IMR-90 (cell line): ENCODE measurements around the gene EXOC2. TPM values are rescaled to one million over a fixed set of nuclear protein-coding genes. Genes with fewer than 3 reads are reported as not detected.

Experiments used
- ATAC-seq: fragments of 200-7000 bp; cut with Tn5 transposase; 2 replicates; pipeline ENCODE4 v1.9.1; 2020; ENCODE audit warnings: low read depth, mild to moderate bottlenecking, moderate library complexity
- BruUV-seq: library from RNA; stranded (reverse); fragments of 400-500 nt; replicated peaks from 2 replicates; lab custom pipeline; 2021; lab: Mats Ljungman, UMichigan
- CTCF ChIA-PET: fragments of 300-600 bp; formaldehyde crosslinking; extraction: SDS; loops from one replicate; lab custom pipeline; 2021; ENCODE audit warnings: antibody characterized with exemption; lab: Yijun Ruan, JAX
- POLR2A ChIA-PET: fragments of 300-600 bp; sonication (Branson Sonifier 250); formaldehyde crosslinking; loops from one replicate; lab custom pipeline; 2022; ENCODE audit warnings: antibody characterized with exemption; ENCODE audit not compliant: unreplicated experiment; lab: Charles Lee
- DNase-seq: peaks from one replicate; pipeline ENCODE4 v3.0.0; 2013
- H2AFZ ChIP-seq: replicated peaks from 2 replicates; pipeline ENCODE3; 2013; ENCODE audit warnings: low read length, mild to moderate bottlenecking; ENCODE audit not compliant: poor library complexity
- H2AK5ac ChIP-seq: 2 replicates; pipeline ENCODE4 v1.6.1; 2013; ENCODE audit warnings: low read depth, low read length, inconsistent platforms
- H2AK9ac ChIP-seq: replicated peaks from 2 replicates; pipeline ENCODE3; 2013; ENCODE audit warnings: mild to moderate bottlenecking, low read depth, low read length, moderate library complexity; ENCODE audit not compliant: poor library complexity
- H2BK120ac ChIP-seq: 2 replicates; pipeline ENCODE4 v1.6.1; 2013; ENCODE audit warnings: low read depth, low read length, inconsistent platforms
- H2BK15ac ChIP-seq: 3 replicates; pipeline ENCODE4 v1.6.1; 2013; ENCODE audit warnings: low read depth, low read length, inconsistent platforms
- H2BK20ac ChIP-seq: 2 replicates; pipeline ENCODE4 v1.6.1; 2013; ENCODE audit warnings: low read depth, mild to moderate bottlenecking, inconsistent platforms, low read length, moderate library complexity
- H2BK5ac ChIP-seq: 2 replicates; pipeline ENCODE4 v1.6.1; 2013; ENCODE audit warnings: mild to moderate bottlenecking, low read depth, low read length, inconsistent platforms; ENCODE audit not compliant: poor library complexity, severe bottlenecking
- H3K14ac ChIP-seq: replicated peaks from 2 replicates; pipeline ENCODE4 v1.6.1; 2013; ENCODE audit warnings: low read depth, low read length, inconsistent platforms
- H3K18ac ChIP-seq: 2 replicates; pipeline ENCODE4 v1.6.1; 2013; ENCODE audit warnings: low read depth, low read length, control low read depth
- H3K23ac ChIP-seq: 2 replicates; pipeline ENCODE4 v1.6.1; 2013; ENCODE audit warnings: low read depth, low read length, inconsistent platforms
- H3K27ac ChIP-seq: 2 replicates; pipeline ENCODE4 v1.5.1; 2013; ENCODE audit warnings: mild to moderate bottlenecking, control low read depth, low read length; ENCODE audit not compliant: insufficient read depth
- H3K27me3 ChIP-seq: 2 replicates; pipeline ENCODE4 v1.6.1; 2013; ENCODE audit warnings: low read length; ENCODE audit not compliant: control insufficient read depth, insufficient read depth
- H3K36me3 ChIP-seq: 2 replicates; pipeline ENCODE4 v1.6.1; 2013; ENCODE audit warnings: low read length, mixed read lengths; ENCODE audit not compliant: control insufficient read depth, insufficient read depth
- H3K4ac ChIP-seq: 2 replicates; pipeline ENCODE4 v1.6.1; 2013; ENCODE audit warnings: low read depth, low read length, inconsistent platforms
- H3K4me1 ChIP-seq: 2 replicates; pipeline ENCODE4 v1.6.1; 2013; ENCODE audit warnings: low read length, mixed read lengths; ENCODE audit not compliant: control insufficient read depth, insufficient read depth
- H3K4me2 ChIP-seq: 2 replicates; pipeline ENCODE4 v1.6.1; 2013; ENCODE audit warnings: low read depth, mild to moderate bottlenecking, control low read depth, low read length, moderate library complexity
- H3K4me3 ChIP-seq: 2 replicates; pipeline ENCODE4 v1.5.1; 2013; ENCODE audit warnings: low read depth, mild to moderate bottlenecking, control low read depth, low read length, moderate library complexity; ENCODE audit not compliant: insufficient read depth
- H3K56ac ChIP-seq: 2 replicates; pipeline ENCODE4 v1.6.1; 2013; ENCODE audit warnings: low read length, inconsistent platforms; ENCODE audit not compliant: insufficient read depth; ENCODE audit errors: extremely low read depth
- H3K79me1 ChIP-seq, 2 experiments: 2 replicates each; pipeline ENCODE4 v1.6.1; 2013; ENCODE audit warnings: low read length in 2 of 2, inconsistent platforms in 1 of 2, low read depth in 1 of 2
- H3K9ac ChIP-seq: 2 replicates; pipeline ENCODE4 v1.6.1; 2013; ENCODE audit warnings: low read depth, low read length, control low read depth
- H3K9me1 ChIP-seq: 2 replicates; pipeline ENCODE4 v1.6.1; 2013; ENCODE audit warnings: low read length, inconsistent platforms; ENCODE audit not compliant: insufficient read depth
- H3K9me3 ChIP-seq: 2 replicates; pipeline ENCODE4 v1.6.1; 2013; ENCODE audit warnings: low read length; ENCODE audit not compliant: control insufficient read depth, insufficient read depth
- H4K20me1 ChIP-seq: 2 replicates; pipeline ENCODE4 v1.6.1; 2013; ENCODE audit warnings: low read length, inconsistent platforms; ENCODE audit not compliant: insufficient read depth
- H4K5ac ChIP-seq: 2 replicates; pipeline ENCODE4 v1.6.1; 2013; ENCODE audit warnings: mild to moderate bottlenecking, low read depth, low read length, control low read depth
- H4K8ac ChIP-seq, 2 experiments: 2 replicates each; pipeline ENCODE4 v1.6.1; 2013; ENCODE audit warnings: low read depth in 2 of 2, low read length in 2 of 2, control low read depth in 1 of 2, inconsistent platforms in 1 of 2
- H4K91ac ChIP-seq: 2 replicates; pipeline ENCODE4 v1.6.1; 2013; ENCODE audit warnings: low read depth, low read length, inconsistent platforms; ENCODE audit not compliant: insufficient read depth
- BHLHE40 ChIP-seq: fragments of 150-350 bp; IDR thresholded peaks from 2 replicates; pipeline ENCODE4 v1.6.1; 2016; ENCODE audit warnings: mild to moderate bottlenecking, low read depth, low read length
- ELK1 ChIP-seq: fragments of 150-350 bp; IDR thresholded peaks from 2 replicates; pipeline ENCODE4 v1.6.1; 2016; ENCODE audit warnings: low read depth, mild to moderate bottlenecking, low read length, moderate library complexity, borderline replicate concordance
- FOS ChIP-seq: fragments of 150-350 bp; IDR thresholded peaks from 2 replicates; pipeline ENCODE4 v1.6.1; 2016; ENCODE audit warnings: low read depth, low read length
- MAFK ChIP-seq: IDR thresholded peaks from 2 replicates; pipeline ENCODE4 v1.6.1; 2012; ENCODE audit warnings: low read depth, low read length, improper control_type of control experiment
- MAZ ChIP-seq: IDR thresholded peaks from 2 replicates; pipeline ENCODE4 v1.6.1; 2012; ENCODE audit warnings: low read depth, mild to moderate bottlenecking, low read length, improper control_type of control experiment, moderate library complexity, borderline replicate concordance
- NFE2L2 ChIP-seq: fragments of 150-350 bp; IDR thresholded peaks from 2 replicates; pipeline ENCODE4 v1.6.1; 2016; ENCODE audit warnings: low read depth, mild to moderate bottlenecking, low read length
- POLR2A ChIP-seq: IDR thresholded peaks from 2 replicates; pipeline ENCODE4 v1.6.1; 2012; ENCODE audit warnings: mild to moderate bottlenecking, low read depth, low read length
- RAD21 ChIP-seq: IDR thresholded peaks from 2 replicates; pipeline ENCODE4 v1.6.1; 2012; ENCODE audit warnings: low read length, improper control_type of control experiment
- RCOR1 ChIP-seq: IDR thresholded peaks from 2 replicates; pipeline ENCODE4 v1.6.1; 2012; ENCODE audit warnings: mild to moderate bottlenecking, low read length, improper control_type of control experiment; ENCODE audit not compliant: insufficient replicate concordance
- RFX5 ChIP-seq: IDR thresholded peaks from 2 replicates; pipeline ENCODE4 v1.8.0; 2012; ENCODE audit warnings: low read depth, mild to moderate bottlenecking, low read length, moderate library complexity
- SMC3 ChIP-seq: fragments of 150-350 bp; IDR thresholded peaks from 2 replicates; pipeline ENCODE4 v1.6.1; 2016; ENCODE audit warnings: low read depth, mild to moderate bottlenecking, antibody characterized with exemption, low read length, moderate library complexity
- USF2 ChIP-seq: fragments of 150-350 bp; IDR thresholded peaks from 2 replicates; pipeline ENCODE4 v1.6.1; 2017; ENCODE audit warnings: mild to moderate bottlenecking, antibody characterized with exemption, low read length, low read depth
- WGBS, 2 experiments: methylation state at CpG; one replicate each; pipeline versions ENCODE4 v1.1.5 to v1.1.7; 2013; ENCODE audit warnings: missing lambda C conversion rate in 2 of 2; ENCODE audit not compliant: insufficient read length in 1 of 2; ENCODE audit errors: extremely low coverage in 2 of 2; 5-methylcytosine and 5-hydroxymethylcytosine counted together
- dilution Hi-C: fragments of 300-500 bp; cut with HindIII; formaldehyde crosslinking; loops from one replicate; pipeline ENCODE4 v1.14.3; 2018; ENCODE audit warnings: low sequenced_read_pairs; ENCODE audit not compliant: unreplicated experiment
- in situ Hi-C: fragments of 300-500 bp; cut with MboI; formaldehyde crosslinking; loops from 3 replicates; pipeline ENCODE4 v1.14.3; 2019; ENCODE audit warnings: low sequenced_read_pairs, inconsistent platforms, mixed read lengths
- intact Hi-C: fragments of 100-400 bp; cut with micrococcal nuclease; formaldehyde crosslinking; loops from 2 replicates; pipeline ENCODE4 v1.10.0; 2022
- polyA plus RNA-seq, 3 experiments: library from polyadenylated mRNA; depleted of rRNA; stranded (reverse); fragments of >200 nt; gene quantifications; 2 replicates each; pipeline ENCODE4 v1.2.3, GENCODE V29; 2012; ENCODE audit warnings: low replicate concordance in 1 of 3
- total RNA-seq: library from RNA; depleted of rRNA; stranded (reverse); fragments of >200 nt; gene quantifications from 2 replicates; pipeline ENCODE4 v1.2.3, GENCODE V29; 2012

The EXOC2 gene
- total and polyA plus RNA-seq, 2 of the 4 experiments (the other 2 are of a cell fraction) = 13.1 to 37.3 TPM

GRCh38 chr6:530425-530824, 162.5 kb downstream of the EXOC2 start:
- Histone ChIP-seq H3K9me3 (no peaks in the 10 kb centered on the region), H2AFZ (no peak overlapping the region), H3K18ac (no peak overlapping the region), H3K36me3 (peaks cover 6% of the 10 kb centered on the region), H2AK9ac (no peak overlapping the region), H4K91ac (no peak overlapping the region), H3K23ac (no peak overlapping the region), H4K5ac (no peak overlapping the region), H3K4me3 (no peak overlapping the region), H2BK20ac (no peak overlapping the region), H2AK5ac (no peak overlapping the region), H3K4ac (no peak overlapping the region), H2BK5ac (no peak overlapping the region), H3K9me1 (no peaks in the 10 kb centered on the region), H2BK120ac (no peak overlapping the region), H3K27ac (no peak overlapping the region), H3K14ac (no peak overlapping the region), H3K9ac (no peak overlapping the region), H4K8ac (no peak overlapping the region), H3K56ac (no peak overlapping the region), H3K27me3 (no peaks in the 10 kb centered on the region), H3K4me2 (no peak overlapping the region), H2BK15ac (no peak overlapping the region), H3K4me1 (peaks cover 2% of the 10 kb centered on the region; the same call in 1 of the 2 replicates), H4K20me1 (no peaks in the 10 kb centered on the region), H3K79me1 (no peaks in the 10 kb centered on the region)
- BruUV-seq = no TSS peak
- TF ChIP-seq ELK1 = no peak
- no peak for TF ChIP-seq FOS
- no peak for TF ChIP-seq RCOR1
- no peak for TF ChIP-seq SMC3
- TF ChIP-seq RFX5 = no peak
- no peak for TF ChIP-seq USF2
- no peak for TF ChIP-seq BHLHE40
- no peak for TF ChIP-seq POLR2A
- no peak for TF ChIP-seq MAFK
- TF ChIP-seq RAD21 = no peak
- TF ChIP-seq MAZ = no peak
- TF ChIP-seq NFE2L2 = no peak
- POLR2A ChIA-PET = no interaction called here
- dilution Hi-C loops (no loop called here), in situ Hi-C loops (no loop called here), intact Hi-C loops (no loop called here)
- DNase-seq (no peak), ATAC-seq (no peak)
- CTCF ChIA-PET = no interaction called here
- WGBS, 2 experiments = 86% methylated on average over 4 of the region's 9 CpGs; no CpG with 5 or more reads in 1 of the 2 experiments
